Stimulated activated CD8-positive, alpha-beta memory T cell treated with anti-CD3 and anti-CD28 coated beads, Interleukin-12 subunit alpha, Interleukin-12 subunit beta, amount 100 ng/mL, for 24 hours (primary cell): ENCODE results near the gene FHIT.

Source experiments
- DNase-seq: peaks from one replicate; pipeline ENCODE4 v3.0.0-alpha.2; 2020; ENCODE audit errors: extremely low read depth

Gene FHIT

GRCh38 chr3:60001369-60001768, 1249.9 kb downstream of the FHIT start:
- no peak for DNase-seq

- DNase-seq = no peak
Measured at GRCh38 chr3:60000311-60001105, 1250.7 kb downstream of the FHIT start.

- no peak for DNase-seq
Measured at GRCh38 chr3:59998058-59998457, 1253.2 kb downstream of the FHIT start.

- no peak for DNase-seq
Measured at GRCh38 chr3:59997583-59997982, 1253.7 kb downstream of the FHIT start.

- no peak for DNase-seq
Measured at GRCh38 chr3:59996056-59996455, 1255.2 kb downstream of the FHIT start.

- DNase-seq = no peak
Measured at GRCh38 chr3:59995563-59995962, 1255.7 kb downstream of the FHIT start.

- no peak for DNase-seq
Measured at GRCh38 chr3:59994732-59995304, 1256.4 kb downstream of the FHIT start.

GRCh38 chr3:59992578-59992977, 1258.7 kb downstream of the FHIT start:
- no peak for DNase-seq

GRCh38 chr3:59990915-59991314, 1260.3 kb downstream of the FHIT start:
- no peak for DNase-seq

GRCh38 chr3:59982510-59982909, 1268.7 kb downstream of the FHIT start:
- DNase-seq = no peak

GRCh38 chr3:59981377-59981776, 1269.9 kb downstream of the FHIT start:
- DNase-seq = no peak

- DNase-seq = no peak
Measured at GRCh38 chr3:59980576-59980975, 1270.7 kb downstream of the FHIT start.

- no peak for DNase-seq
Measured at GRCh38 chr3:59979542-59979941, 1271.7 kb downstream of the FHIT start.

GRCh38 chr3:59978979-59979378, 1272.3 kb downstream of the FHIT start:
- no peak for DNase-seq

- no peak for DNase-seq
Measured at GRCh38 chr3:59970796-59971195, 1280.5 kb downstream of the FHIT start.

GRCh38 chr3:59970376-59970775, 1280.9 kb downstream of the FHIT start:
- DNase-seq = no peak

GRCh38 chr3:59968513-59969045, 1282.7 kb downstream of the FHIT start:
- DNase-seq = no peak

- DNase-seq = no peak
Measured at GRCh38 chr3:59963676-59964075, 1287.6 kb downstream of the FHIT start.

- DNase-seq = no peak
Measured at GRCh38 chr3:59957150-59957549, 1294.1 kb downstream of the FHIT start.

- DNase-seq = no peak
Measured at GRCh38 chr3:59953104-59953503, 1298.1 kb downstream of the FHIT start.

- DNase-seq = no peak
Measured at GRCh38 chr3:59949311-59949710, 1301.9 kb downstream of the FHIT start.

GRCh38 chr3:59946401-59946800, 1304.9 kb downstream of the FHIT start:
- no peak for DNase-seq

- DNase-seq = no peak
Measured at GRCh38 chr3:59940718-59941117, 1310.5 kb downstream of the FHIT start.
